GM18499 (cell line): Measurements from ENCODE around the gene PPP2R5C.

Experiments used
- ATAC-seq: cut with Tn5 transposase; IDR thresholded peaks from one replicate; pipeline ENCODE4 v1.9.1; 2021; ENCODE audit warnings: moderate number of reproducible peaks; ENCODE audit not compliant: insufficient read depth, unreplicated experiment

The PPP2R5C gene

DNA sequence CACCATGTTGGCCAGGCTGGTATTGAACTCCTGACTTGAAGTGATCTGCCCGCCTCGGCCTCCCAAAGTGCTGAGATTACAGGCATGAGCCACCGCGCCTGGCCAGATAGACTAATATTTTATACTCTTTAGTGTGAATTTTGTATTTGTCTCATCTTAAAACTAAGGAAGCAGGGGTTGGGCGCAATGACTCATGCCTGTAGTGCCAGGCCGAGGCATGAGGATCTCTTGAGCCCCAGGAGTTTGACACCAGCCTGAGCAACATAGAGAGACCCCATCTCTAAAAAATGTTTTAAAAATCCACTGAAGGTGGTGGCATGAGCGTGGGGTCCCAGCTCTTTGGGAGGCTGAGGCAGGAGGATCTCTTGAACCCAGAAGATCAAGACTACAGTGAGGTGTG, 211.8 kb downstream of the PPP2R5C start:
- no peak for ATAC-seq

DNA sequence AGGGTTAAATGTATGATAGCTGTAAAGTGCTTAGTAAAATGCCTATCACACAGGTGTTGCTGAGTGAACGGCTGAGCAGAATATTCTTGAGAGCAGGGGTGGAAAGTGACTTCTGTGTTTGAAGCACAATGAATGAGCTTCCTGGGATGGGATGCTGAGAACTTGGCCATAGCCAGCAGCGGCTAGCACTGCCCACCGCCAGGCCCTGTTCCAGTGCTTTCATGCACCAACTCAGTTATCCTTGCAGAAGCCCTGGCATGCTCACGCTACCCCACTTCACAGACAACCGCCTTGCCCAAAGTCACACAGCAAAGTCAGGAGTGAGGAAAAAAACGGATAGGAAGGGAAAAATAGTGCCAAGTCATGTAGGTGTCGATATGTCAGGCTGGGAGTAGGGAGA, 213.7 kb downstream of the PPP2R5C start:
- no peak for ATAC-seq
